Measurements from ENCODE around the gene SEPTIN8. TPM values are rescaled to one million over a fixed set of nuclear protein-coding genes. Genes with fewer than 3 reads are reported as not detected.

The SEPTIN8 gene
- total and polyA plus RNA-seq, 9 donors, result 18.7 to 54.5 (median 36.8) TPM

GRCh38 chr5:132825033-132825833 is 48.2 kb upstream of the SEPTIN8 start:
- H3K9me3 ChIP-seq, result no peaks in the 10 kb centered on the region
- WGBS, 3 donors, result 68 to 84% (median 77%) methylated on average over 62 to 71 of the region's 71 CpGs
- intact Hi-C loops (cut with DNase I), result loop anchor here in 2 of 4 donors (10.0 kb wide), 1 partner anchor 440 kb away; no protein-coding TSS in a partner anchor
- H3K27me3 ChIP-seq, result no peaks in the 10 kb centered on the region
- no peak overlapping the region for H3K4me3 ChIP-seq
- TF ChIP-seq EP300 (IDR thresholded peaks at IDR 0.05), result no peak
- no peak for TF ChIP-seq POLR2A (IDR thresholded peaks at IDR 0.05)
- TF ChIP-seq CTCF (IDR thresholded peaks at IDR 0.05), result no peak
- H3K4me1 ChIP-seq (ENCODE audit: insufficient read depth), result peaks cover 8% of the 10 kb centered on the region
- no peaks in the 10 kb centered on the region for H3K36me3 ChIP-seq
- DNase-seq, result peak in 1 of 5 donors; percentile 19
- H3K27ac ChIP-seq, result no peak overlapping the region

- no peaks in the 10 kb centered on the region for H3K36me3 ChIP-seq
- H3K4me1 ChIP-seq (ENCODE audit: insufficient read depth), result peaks cover 8% of the 10 kb centered on the region
- no peaks in the 10 kb centered on the region for H3K27me3 ChIP-seq
- WGBS, 3 donors, result 93 to 95% (median 95%) methylated on average over 3 of the region's 3 CpGs
- H3K27ac ChIP-seq, result no peak overlapping the region
- H3K9me3 ChIP-seq, result no peaks in the 10 kb centered on the region
- no peak for DNase-seq
- no peak overlapping the region for H3K4me3 ChIP-seq
- intact Hi-C loops (cut with DNase I), result loop anchor here in 2 of 4 donors (5.0 to 10.0 kb wide), 2 partner anchors 47 to 440 kb away; partner anchors contain the start of gene SEPTIN8 (in 1 of the 2)
- TF ChIP-seq CTCF (IDR thresholded peaks at IDR 0.05) (no peak), POLR2A (IDR thresholded peaks at IDR 0.05) (no peak), EP300 (IDR thresholded peaks at IDR 0.05) (no peak)
Observed at GRCh38 chr5:132824426-132824825, 47.4 kb upstream of the SEPTIN8 start.

GRCh38 chr5:132823481-132824050 is 46.5 kb upstream of the SEPTIN8 start:
- Histone ChIP-seq H3K9me3 (no peaks in the 10 kb centered on the region), H3K4me1 (ENCODE audit: insufficient read depth) (peaks cover 8% of the 10 kb centered on the region), H3K36me3 (no peaks in the 10 kb centered on the region), H3K27me3 (no peaks in the 10 kb centered on the region), H3K27ac (no peak overlapping the region), H3K4me3 (no peak overlapping the region)
- no peak for DNase-seq
- intact Hi-C loops (cut with DNase I), result loop anchor here in 2 of 4 donors (5.0 to 10.0 kb wide), 2 partner anchors 46 to 439 kb away; partner anchors contain the start of gene SEPTIN8 (in 1 of the 2)
- 64 to 81% (median 71%) methylated on average over 6 to 7 of the region's 7 CpGs for WGBS, 3 donors
- TF ChIP-seq CTCF (IDR thresholded peaks at IDR 0.05) (no peak), POLR2A (IDR thresholded peaks at IDR 0.05) (no peak), EP300 (IDR thresholded peaks at IDR 0.05) (no peak)

- TF ChIP-seq CTCF (IDR thresholded peaks at IDR 0.05) (no peak), EP300 (IDR thresholded peaks at IDR 0.05) (no peak), POLR2A (IDR thresholded peaks at IDR 0.05) (no peak)
- H3K9me3 ChIP-seq, result no peaks in the 10 kb centered on the region
- H3K27ac ChIP-seq, result no peak overlapping the region
- WGBS, 3 donors, result 14 to 33% (median 29%) methylated on average over 53 to 68 of the region's 68 CpGs
- DNase-seq, result peak in 4 of 5 donors; percentile 58 to 78 (median 63)
- H3K36me3 ChIP-seq, result no peaks in the 10 kb centered on the region
- H3K27me3 ChIP-seq, result no peaks in the 10 kb centered on the region
- intact Hi-C loops (cut with DNase I), result loop anchor here in 2 of 4 donors (5.0 to 10.0 kb wide), 2 partner anchors 46 to 438 kb away; partner anchors contain the start of gene SEPTIN8 (in 1 of the 2)
- H3K4me3 ChIP-seq, result no peak overlapping the region
- peaks cover 8% of the 10 kb centered on the region for H3K4me1 ChIP-seq (ENCODE audit: insufficient read depth)
Observed at GRCh38 chr5:132822650-132823480, 45.8 kb upstream of the SEPTIN8 start.

Measured in ovary (tissue), 9 donors.